Measurements from ENCODE around the gene DPP9. TPM values are rescaled to one million over a fixed set of nuclear protein-coding genes. Genes with fewer than 3 reads are reported as not detected.
"Not testable (repeated sequence)": the region's sequence is repeated elsewhere in the genome, so short reads cannot be mapped to it uniquely, and the experiment has no call there.

The DPP9 gene
- polyA plus RNA-seq, 3 donors: 12.6 to 23.8 (median 13.9) TPM

DNA sequence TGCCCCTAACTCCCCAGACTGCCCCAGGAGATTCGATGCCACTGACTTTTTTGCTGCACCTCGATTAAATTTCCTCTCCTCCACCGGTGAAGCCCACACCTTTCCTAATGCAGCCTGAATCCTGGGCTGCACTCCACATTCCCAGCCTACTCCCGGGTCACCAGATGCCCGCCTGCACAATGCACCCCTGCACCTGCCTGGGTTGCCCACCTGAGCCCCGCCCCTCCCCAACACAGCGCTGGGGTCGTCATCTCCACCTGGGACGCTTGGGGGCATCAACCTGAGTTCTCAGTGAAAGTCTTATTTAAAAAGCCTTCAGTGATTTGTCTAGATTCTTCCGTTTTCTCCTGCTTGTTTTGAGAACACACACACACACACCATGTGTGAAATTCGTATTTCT lies 24.5 kb upstream of the DPP9 start:
- peak overlapping the region in 1 of 2 donors; percentile 44 for H3K4me3 Mint-ChIP-seq
- TF ChIP-seq, protein P1, sequence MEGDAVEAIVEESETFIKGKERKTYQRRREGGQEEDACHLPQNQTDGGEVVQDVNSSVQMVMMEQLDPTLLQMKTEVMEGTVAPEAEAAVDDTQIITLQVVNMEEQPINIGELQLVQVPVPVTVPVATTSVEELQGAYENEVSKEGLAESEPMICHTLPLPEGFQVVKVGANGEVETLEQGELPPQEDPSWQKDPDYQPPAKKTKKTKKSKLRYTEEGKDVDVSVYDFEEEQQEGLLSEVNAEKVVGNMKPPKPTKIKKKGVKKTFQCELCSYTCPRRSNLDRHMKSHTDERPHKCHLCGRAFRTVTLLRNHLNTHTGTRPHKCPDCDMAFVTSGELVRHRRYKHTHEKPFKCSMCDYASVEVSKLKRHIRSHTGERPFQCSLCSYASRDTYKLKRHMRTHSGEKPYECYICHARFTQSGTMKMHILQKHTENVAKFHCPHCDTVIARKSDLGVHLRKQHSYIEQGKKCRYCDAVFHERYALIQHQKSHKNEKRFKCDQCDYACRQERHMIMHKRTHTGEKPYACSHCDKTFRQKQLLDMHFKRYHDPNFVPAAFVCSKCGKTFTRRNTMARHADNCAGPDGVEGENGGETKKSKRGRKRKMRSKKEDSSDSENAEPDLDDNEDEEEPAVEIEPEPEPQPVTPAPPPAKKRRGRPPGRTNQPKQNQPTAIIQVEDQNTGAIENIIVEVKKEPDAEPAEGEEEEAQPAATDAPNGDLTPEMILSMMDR (IDR thresholded peaks at IDR 0.05): no peak
- intact Hi-C loops (cut with micrococcal nuclease): no loop called here

DNA sequence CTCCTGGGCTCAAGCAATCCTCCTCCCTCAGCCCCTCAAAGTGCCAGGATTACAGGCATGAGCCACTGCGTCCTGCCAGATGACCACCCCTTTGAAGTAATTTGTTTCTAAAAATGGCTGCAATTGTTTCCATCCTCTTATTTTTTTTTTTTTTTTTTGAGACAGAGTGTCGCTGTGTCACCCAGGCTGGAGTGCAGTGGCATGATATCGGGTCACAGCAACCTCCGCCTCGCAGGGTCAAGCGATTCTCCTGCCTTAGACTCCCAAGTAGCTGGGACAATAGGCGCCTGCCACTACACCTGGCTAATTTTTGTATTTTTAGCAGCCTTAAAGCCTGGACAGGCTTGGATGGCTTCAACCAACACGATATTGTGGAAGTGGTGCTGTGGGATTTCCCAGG lies 22.3 kb upstream of the DPP9 start:
- no peaks in the 10 kb centered on the region for H3K79me2 ChIP-seq (ENCODE audit: insufficient read depth, low read length)
- H3K4me1 ChIP-seq (ENCODE audit: control insufficient read depth in 1 of 2, insufficient read depth in 2 of 2, low read length in 2 of 2): peaks cover 9% of the 10 kb centered on the region in 2 donors
- no peak overlapping the region for H3K27ac ChIP-seq (ENCODE audit: low read depth in 1 of 2, low read length in 2 of 2)
- H3K9me3 ChIP-seq (replicated peaks in 1 of 2; ENCODE audit: control insufficient read depth in 1 of 2, insufficient read depth in 1 of 2, low read length in 2 of 2): peaks cover 0 to 8% of the 10 kb centered on the region in 2 donors
- H2AFZ ChIP-seq (ENCODE audit: insufficient read depth, low read depth, low read length, poor library complexity, severe bottlenecking): no peak overlapping the region
- Mint-ChIP-seq H3K27ac (no peak overlapping the region), H3K9me3 (peaks cover 2 to 10% (median 6%) of the 10 kb centered on the region in 7 donors), H3K36me3 (no peaks in the 10 kb centered on the region), H3K4me1 (peaks cover 16% of the 10 kb centered on the region), H3K27me3 (ENCODE audit: low read depth in 3 of 3) (peaks cover 19 to 43% (median 22%) of the 10 kb centered on the region in 3 donors), H3K4me3 (no peak overlapping the region)
- no peaks in the 10 kb centered on the region for H4K20me1 ChIP-seq (ENCODE audit: insufficient read depth, low read length)
- H3K36me3 ChIP-seq (replicated peaks in 1 of 2; ENCODE audit: control insufficient read depth in 1 of 2, insufficient read depth in 2 of 2, low read length in 2 of 2): no peaks in the 10 kb centered on the region
- WGBS (ENCODE audit: insufficient coverage): 85% methylated on average over 5 of the region's 8 CpGs
- no peak overlapping the region for H3K4me3 ChIP-seq (replicated peaks in 1 of 3; ENCODE audit: low read depth in 2 of 3, low read length in 3 of 3)
- H3K9ac ChIP-seq (ENCODE audit: insufficient read depth, low read length, poor library complexity, severe bottlenecking): no peak overlapping the region
- H3K4me2 ChIP-seq (replicated peaks; ENCODE audit: extremely low read depth, low read length, poor library complexity, severe bottlenecking): no peak overlapping the region
- DNase-seq: no peak
- H3K27me3 ChIP-seq (ENCODE audit: control insufficient read depth in 2 of 2, insufficient read depth in 2 of 2, low read length in 2 of 2): peaks cover 0 to 2% of the 10 kb centered on the region in 2 donors
- TF ChIP-seq, protein P1 (IDR thresholded peaks at IDR 0.05): no peak
- intact Hi-C loops (cut with micrococcal nuclease): no loop called here

More for the DNA sequence above, 24.5 kb upstream of the DPP9 start:
- Mint-ChIP-seq H3K27me3 (ENCODE audit: low read depth in 3 of 3) (peaks cover 13 to 41% (median 19%) of the 10 kb centered on the region in 3 donors), H3K27ac (no peak overlapping the region), H3K36me3 (no peaks in the 10 kb centered on the region), H3K9me3 (peaks cover 2 to 10% (median 6%) of the 10 kb centered on the region in 7 donors), H3K4me1 (peaks cover 16% of the 10 kb centered on the region)
- Histone ChIP-seq H3K4me1 (ENCODE audit: control insufficient read depth in 1 of 2, insufficient read depth in 2 of 2, low read length in 2 of 2) (peaks cover 9% of the 10 kb centered on the region in 2 donors), H3K4me2 (replicated peaks; ENCODE audit: extremely low read depth, low read length, poor library complexity, severe bottlenecking) (no peak overlapping the region), H3K27ac (ENCODE audit: low read depth in 1 of 2, low read length in 2 of 2) (no peak overlapping the region), H3K9me3 (replicated peaks in 1 of 2; ENCODE audit: control insufficient read depth in 1 of 2, insufficient read depth in 1 of 2, low read length in 2 of 2) (peaks cover 0 to 8% of the 10 kb centered on the region in 2 donors), H3K27me3 (ENCODE audit: control insufficient read depth in 2 of 2, insufficient read depth in 2 of 2, low read length in 2 of 2) (peaks cover 0 to 2% of the 10 kb centered on the region in 2 donors), H3K4me3 (replicated peaks in 1 of 3; ENCODE audit: low read depth in 2 of 3, low read length in 3 of 3) (no peak overlapping the region), H3K36me3 (replicated peaks in 1 of 2; ENCODE audit: control insufficient read depth in 1 of 2, insufficient read depth in 2 of 2, low read length in 2 of 2) (no peaks in the 10 kb centered on the region), H3K9ac (ENCODE audit: insufficient read depth, low read length, poor library complexity, severe bottlenecking) (no peak overlapping the region), H2AFZ (ENCODE audit: insufficient read depth, low read depth, low read length, poor library complexity, severe bottlenecking) (no peak overlapping the region), H3K79me2 (ENCODE audit: insufficient read depth, low read length) (no peaks in the 10 kb centered on the region), H4K20me1 (ENCODE audit: insufficient read depth, low read length) (no peaks in the 10 kb centered on the region)
- 25% methylated on average over 8 of the region's 11 CpGs for WGBS (ENCODE audit: insufficient coverage)
- DNase-seq: no peak

DNA sequence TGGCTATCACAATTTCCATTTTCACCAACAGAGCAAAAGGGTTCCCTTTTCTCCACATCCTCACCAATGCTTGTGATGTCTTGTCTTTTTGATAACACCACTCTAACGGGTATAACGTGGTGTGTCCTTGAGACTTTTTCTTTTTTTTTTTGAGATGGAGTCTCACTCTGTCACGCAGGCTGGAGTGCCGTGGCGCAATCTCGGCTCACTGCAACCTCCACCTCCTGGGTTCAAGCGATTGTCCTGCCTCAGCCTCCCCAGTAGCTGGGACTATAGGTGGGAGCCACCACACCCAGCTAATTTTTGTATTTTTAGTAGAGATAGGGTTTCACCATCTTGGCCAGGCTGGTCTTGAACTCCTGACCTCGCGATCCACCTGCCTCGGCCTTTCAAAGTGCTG lies 21.5 kb upstream of the DPP9 start:
- DNase-seq; H3K27ac ChIP-seq (ENCODE audit: low read depth in 1 of 2, low read length in 2 of 2); H3K4me2 ChIP-seq (replicated peaks; ENCODE audit: extremely low read depth, low read length, poor library complexity, severe bottlenecking); H3K4me3 ChIP-seq (replicated peaks in 1 of 3; ENCODE audit: low read depth in 2 of 3, low read length in 3 of 3); intact Hi-C loops (cut with micrococcal nuclease); H2AFZ ChIP-seq (ENCODE audit: insufficient read depth, low read depth, low read length, poor library complexity, severe bottlenecking); H3K36me3 ChIP-seq (replicated peaks in 1 of 2; ENCODE audit: control insufficient read depth in 1 of 2, insufficient read depth in 2 of 2, low read length in 2 of 2); H3K9me3 Mint-ChIP-seq; H3K27me3 ChIP-seq (ENCODE audit: control insufficient read depth in 2 of 2, insufficient read depth in 2 of 2, low read length in 2 of 2); H4K20me1 ChIP-seq (ENCODE audit: insufficient read depth, low read length); H3K36me3 Mint-ChIP-seq; H3K79me2 ChIP-seq (ENCODE audit: insufficient read depth, low read length); H3K9ac ChIP-seq (ENCODE audit: insufficient read depth, low read length, poor library complexity, severe bottlenecking); H3K9me3 ChIP-seq (replicated peaks in 1 of 2; ENCODE audit: control insufficient read depth in 1 of 2, insufficient read depth in 1 of 2, low read length in 2 of 2); H3K4me1 ChIP-seq (ENCODE audit: control insufficient read depth in 1 of 2, insufficient read depth in 2 of 2, low read length in 2 of 2): not testable (repeated sequence)
- Mint-ChIP-seq H3K27ac (peak overlapping the region in 2 of 7 donors; percentile 4 to 11), H3K4me1 (peaks cover 16% of the 10 kb centered on the region), H3K4me3 (peak overlapping the region in 1 of 2 donors; percentile 16), H3K27me3 (ENCODE audit: low read depth in 3 of 3) (peaks cover 19 to 45% (median 25%) of the 10 kb centered on the region in 3 donors)
- WGBS (ENCODE audit: insufficient coverage): 100% methylated on average over 3 of the region's 10 CpGs

Data from CD14-positive monocyte (primary cell).